ENCODE measurements around the gene ACCSL.

ACCSL gene

DNA sequence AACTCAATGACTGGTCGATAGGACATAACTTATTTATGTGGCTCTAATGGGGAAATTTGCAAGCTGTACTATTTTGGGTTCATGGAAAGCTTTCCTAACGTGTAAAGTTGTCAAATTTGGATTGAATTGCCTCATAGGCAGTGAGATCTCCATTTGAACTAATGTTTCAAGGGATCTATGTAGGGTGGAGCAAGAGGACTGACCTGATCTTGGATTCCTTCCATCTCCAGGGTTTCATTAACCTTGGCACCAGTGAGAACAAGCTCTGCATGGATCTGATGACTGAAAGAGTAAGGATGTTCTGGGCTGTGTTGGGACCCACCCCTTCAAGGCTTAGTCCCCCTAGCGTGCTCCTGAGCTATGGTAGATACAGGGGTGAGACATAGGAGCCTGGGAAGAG is 2.1 kb downstream of the ACCSL start:
- no peak for DNase-seq (ENCODE audit: extremely low read depth in 1 of 2, low read depth in 1 of 2)

DNA sequence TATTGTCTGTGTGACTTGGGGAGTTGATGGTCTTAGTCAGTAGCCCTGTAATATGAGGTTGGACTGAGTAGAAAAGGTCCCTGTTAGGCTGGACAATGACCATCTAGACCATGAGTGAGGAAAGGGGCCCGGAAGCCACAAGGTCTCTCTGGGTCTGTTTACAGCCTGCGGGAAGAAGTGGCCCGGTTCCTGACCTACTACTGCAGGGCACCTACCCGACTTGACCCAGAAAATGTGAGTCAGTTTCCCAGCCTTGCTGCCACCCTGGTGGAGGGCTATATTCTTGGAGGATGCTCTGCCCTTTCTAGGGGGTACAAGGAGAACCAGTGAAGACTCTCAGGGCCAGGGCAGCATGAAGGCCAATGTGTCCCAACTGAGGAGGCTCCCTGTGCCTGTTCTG is 3.4 kb downstream of the ACCSL start:
- no peak for DNase-seq (ENCODE audit: extremely low read depth in 1 of 2, low read depth in 1 of 2)

DNA sequence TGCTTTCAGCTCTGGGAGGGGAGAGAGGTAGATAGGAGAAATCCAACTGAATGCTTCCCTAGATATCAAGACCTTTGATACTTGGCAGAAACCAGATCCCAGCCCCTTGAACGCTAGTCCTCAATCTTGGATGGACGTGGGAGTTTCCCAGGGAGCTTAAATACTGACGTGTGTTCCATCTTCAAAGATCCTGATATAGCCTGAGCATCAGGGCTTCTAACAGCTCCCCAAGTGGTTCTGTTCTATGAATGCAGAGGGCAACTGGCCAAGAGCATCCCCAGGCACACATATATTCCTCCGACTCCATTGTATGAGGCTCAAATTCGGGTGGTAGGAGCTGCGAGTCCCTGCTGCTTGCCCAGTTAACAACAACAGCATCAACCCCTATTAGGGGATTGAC is 9.6 kb downstream of the ACCSL start:
- DNase-seq (ENCODE audit: extremely low read depth in 1 of 2, low read depth in 1 of 2), result no peak

DNA sequence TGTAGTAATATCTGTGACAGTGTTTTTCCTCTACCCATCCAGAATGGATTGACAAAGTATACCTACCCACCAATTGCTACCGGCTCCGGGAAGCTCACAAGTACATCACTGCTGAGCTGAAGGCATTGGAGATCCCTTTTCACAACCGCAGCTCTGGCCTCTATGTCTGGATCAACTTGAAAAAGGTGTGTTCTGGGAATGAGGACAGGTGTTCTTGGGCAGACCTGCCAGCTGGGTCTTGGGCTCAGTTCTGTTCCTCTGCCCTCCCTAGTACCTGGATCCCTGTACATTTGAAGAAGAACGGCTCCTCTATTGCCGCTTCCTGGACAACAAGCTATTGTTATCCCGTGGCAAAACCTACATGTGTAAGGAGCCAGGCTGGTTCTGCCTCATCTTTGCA is 10.5 kb downstream of the ACCSL start:
- DNase-seq (ENCODE audit: extremely low read depth in 1 of 2, low read depth in 1 of 2), result no peak

DNA sequence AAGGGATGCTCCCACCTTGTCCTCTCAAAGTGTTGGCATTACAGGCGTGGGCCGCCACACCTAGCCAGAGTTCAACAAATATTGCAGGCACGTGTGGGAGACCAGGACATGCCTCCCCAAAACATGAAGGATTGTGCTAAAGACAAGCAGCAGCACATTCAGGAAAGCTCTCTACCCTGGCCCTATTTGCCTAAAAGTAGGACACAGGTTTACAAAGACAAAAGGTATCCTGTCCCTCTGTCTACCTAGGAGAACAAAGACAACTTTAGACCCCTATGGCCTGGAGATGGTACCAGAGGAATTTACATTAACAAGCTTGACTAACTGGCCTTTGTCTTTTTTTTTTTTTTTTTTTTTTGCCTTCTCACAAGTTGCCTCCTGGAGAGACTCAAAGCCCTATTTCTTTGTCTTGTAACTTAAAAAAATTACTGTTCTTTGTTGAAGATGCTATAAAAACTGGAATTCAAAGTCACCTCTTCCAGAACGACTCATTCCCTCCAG is 17.4 kb downstream of the ACCSL start:
- no peak for DNase-seq (ENCODE audit: extremely low read depth in 1 of 2, low read depth in 1 of 2)

DNA sequence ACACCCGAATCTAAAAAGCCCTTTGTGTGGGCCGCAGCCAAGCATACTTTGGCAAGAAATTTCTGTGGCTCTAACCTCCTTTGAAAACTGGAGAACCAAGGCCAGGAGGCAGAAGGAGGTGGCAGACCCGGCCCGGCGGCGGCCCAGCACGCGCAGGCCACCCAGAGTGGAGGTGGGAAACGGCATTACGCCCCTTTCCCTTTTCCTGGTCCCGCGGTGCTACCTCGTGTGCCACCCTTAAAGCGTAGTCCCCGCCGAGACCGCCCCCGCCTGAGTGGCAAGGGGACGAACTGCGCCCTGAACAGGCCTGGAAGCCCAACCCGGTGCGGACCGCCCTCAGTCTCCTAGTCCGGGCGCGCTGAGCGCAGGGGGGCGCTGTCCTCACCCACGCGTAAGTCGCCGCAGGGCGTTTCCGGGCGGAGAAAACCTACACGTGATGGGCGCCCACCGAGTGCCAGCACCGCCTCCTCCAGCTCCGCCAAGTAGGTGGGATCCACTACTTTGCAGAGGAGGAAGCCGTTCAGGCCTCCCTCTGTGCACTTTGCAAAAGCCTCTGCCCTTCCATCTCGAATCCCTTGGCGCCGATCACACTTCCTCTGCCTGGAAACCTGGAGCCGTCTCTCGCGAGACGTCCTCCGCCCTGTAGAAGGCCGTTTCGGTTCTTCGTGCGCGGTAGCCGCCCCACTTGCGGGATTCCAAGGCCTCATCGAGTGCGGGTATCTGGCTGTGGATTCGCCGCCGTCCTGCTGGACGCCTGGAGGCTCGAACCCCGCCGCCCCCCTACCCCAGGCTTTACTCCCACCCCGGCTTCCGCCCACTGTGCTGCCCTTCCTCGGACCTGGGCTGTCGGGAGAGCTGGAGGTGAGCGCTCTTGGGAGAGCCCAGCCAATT is 18.3 kb downstream of the ACCSL start, which contains the start of gene ACCS:
Gene ACCS, plus strand, starts transcription at position 430 of the 891 bp plus-strand sequence. CDS start 1,358 bp downstream, outside the sequence.
- DNase-seq (ENCODE audit: extremely low read depth in 1 of 2, low read depth in 1 of 2), result peak; percentile 65 to 86

DNA sequence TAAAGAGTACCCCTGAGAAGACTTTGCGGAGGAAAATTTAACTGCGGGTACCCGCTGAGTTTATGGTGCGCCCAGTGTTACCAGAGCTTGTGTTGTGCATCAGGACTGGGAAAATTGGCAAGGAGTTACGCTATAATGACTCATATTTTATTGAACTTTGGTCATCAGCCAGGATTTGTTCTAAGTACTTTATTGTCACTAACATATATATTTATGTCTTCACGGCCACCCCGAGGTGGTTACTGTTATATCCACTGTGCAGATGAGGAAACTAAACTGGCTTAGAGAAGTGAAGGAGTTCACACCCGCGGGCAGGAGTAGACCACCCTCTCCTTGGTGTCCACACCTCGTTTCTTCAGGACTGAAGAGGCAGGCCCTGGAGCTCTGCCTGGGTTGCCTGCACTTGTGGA is 19.0 kb downstream of the ACCSL start:
- DNase-seq (ENCODE audit: extremely low read depth in 1 of 2, low read depth in 1 of 2), result no peak

DNA sequence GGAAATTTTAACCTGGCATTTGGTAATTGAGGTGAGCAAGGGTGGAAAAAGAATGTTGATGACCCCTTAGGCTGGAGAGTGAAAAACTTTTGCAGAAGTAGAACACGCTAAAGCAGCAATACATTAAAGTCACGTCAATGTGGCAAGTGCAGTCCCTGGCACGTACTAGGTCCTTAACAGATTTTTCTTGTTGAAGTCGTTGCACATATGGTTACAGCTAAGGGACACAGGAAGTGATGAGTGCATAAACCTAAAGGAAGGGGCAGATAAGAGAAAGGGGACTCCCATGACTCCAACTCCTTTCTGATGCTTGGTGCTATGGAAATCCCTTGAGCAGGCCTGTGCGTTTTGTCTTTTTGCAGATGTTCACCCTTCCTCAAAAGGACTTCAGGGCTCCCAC is 19.5 kb downstream of the ACCSL start:
- no peak for DNase-seq (ENCODE audit: extremely low read depth in 1 of 2, low read depth in 1 of 2)

DNA sequence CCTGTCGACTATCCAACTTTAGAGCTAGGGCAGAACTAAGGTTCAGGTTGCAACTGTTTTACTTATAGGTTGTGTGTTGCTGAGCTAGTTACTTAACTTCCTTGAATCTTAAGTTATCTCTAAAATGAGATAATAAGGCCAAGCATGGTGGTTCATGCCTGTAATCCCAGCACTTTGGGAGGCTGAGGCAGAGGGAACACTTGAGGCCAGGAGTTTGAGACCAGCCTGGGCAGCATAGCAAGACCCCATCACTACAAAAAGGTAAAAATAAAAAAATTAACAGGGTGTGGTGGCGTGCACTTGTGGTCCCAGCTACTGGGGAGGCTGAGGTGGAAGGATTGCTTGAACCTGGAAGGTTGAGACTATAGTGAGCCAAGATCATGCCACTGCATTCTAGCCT is 20.4 kb downstream of the ACCSL start:
- no peak for DNase-seq (ENCODE audit: extremely low read depth in 1 of 2, low read depth in 1 of 2)

DNA sequence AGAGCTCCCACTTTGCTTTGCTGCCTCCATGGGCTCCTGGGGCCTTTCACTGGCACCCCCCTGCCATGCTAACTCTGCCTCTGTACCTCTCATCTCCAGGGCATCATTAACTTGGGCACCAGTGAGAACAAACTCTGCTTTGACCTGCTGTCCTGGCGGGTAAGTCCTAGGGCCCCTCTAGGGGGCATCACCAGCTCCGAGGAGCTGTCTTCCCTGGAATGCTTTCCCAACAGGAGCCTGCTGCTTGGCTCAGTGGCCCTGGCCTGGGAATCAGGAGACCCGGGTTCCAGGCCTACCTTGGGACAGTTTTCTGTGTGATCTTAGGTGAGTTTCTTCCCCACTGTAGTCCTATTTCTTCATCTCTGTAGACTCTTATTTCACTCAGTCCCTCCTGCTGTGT is 23.4 kb downstream of the ACCSL start:
- DNase-seq (ENCODE audit: extremely low read depth in 1 of 2, low read depth in 1 of 2), result no peak

DNA sequence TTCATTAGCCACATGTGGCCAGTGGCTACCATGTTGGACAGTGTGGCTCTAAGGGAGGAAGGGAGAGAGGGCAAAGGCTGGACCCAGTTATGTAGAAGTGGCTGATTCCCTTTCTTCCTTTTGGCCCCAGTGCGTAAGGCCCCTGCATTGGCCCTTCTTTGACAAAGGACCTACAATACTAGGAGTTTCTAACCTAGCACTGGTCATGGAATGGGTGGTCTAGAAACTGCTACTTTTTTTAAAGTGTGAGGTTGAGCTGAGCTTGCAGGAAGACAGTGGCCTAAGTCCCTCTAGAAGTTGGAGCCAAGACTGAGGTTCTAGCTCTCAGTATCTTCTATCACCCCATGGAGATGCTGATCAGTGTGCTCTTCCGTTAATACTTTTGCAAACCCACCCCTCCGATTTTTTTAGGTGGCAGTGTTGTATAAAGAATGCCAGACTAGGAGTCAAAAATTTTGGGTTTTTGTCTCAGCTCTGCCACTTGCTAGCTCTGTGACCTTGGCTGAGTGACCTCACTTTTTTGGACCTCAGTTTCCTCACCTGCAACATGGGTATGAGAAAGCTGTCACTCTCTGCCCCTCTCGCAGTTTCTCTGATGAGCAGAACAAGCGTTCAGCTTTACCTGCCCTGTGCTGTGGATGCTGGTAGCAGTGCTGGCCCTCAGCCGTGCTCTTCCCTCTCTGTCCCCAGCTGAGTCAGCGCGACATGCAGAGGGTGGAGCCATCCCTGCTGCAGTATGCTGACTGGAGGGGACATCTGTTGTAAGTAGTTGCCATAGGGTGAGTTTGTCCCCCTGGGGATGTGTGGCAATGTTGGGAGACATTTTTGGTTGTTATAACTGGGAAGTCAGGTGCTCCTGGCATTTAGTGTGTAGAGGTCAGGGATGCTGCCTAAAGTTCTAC is 25.2 kb downstream of the ACCSL start:
- DNase-seq (ENCODE audit: extremely low read depth in 1 of 2, low read depth in 1 of 2), result no peak

DNA sequence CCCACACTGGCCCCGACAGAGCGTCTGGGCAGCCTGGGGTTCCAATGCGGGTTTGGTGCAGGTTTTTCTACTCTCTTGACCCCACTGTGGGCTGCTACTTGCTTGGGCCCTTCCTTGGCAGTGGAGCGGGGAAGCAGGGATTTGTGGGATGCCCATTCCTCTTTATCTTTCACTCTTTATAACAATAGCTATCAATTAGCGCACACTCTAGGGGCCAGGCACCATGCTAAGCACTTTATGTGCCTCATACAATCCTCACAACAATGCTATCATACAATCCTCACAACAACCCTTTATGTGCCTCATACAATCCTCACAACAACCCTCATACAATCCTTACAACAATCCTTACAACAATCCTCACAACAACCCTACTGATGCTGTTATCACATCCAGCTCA is 31.0 kb downstream of the ACCSL start:
- no peak for DNase-seq (ENCODE audit: extremely low read depth in 1 of 2, low read depth in 1 of 2)

DNA sequence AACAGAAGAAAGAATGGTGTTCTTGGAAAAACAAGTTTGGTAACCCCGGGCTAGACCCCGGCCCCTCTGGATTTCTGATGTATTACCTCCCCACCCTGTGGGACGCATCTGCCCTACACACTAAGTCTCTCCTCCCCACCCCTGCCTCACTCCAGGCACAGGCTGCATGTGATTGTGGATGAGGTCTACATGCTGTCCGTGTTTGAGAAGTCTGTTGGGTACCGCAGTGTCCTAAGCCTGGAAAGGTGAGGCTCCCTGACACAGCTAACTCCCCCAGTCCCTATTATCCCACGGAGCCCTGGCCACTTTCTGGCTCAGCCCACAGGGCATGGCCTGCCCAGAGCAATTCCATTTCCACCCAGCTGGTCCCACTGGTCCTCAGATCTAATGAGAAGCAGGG is 31.6 kb downstream of the ACCSL start:
- no peak for DNase-seq (ENCODE audit: extremely low read depth in 1 of 2, low read depth in 1 of 2)

DNA sequence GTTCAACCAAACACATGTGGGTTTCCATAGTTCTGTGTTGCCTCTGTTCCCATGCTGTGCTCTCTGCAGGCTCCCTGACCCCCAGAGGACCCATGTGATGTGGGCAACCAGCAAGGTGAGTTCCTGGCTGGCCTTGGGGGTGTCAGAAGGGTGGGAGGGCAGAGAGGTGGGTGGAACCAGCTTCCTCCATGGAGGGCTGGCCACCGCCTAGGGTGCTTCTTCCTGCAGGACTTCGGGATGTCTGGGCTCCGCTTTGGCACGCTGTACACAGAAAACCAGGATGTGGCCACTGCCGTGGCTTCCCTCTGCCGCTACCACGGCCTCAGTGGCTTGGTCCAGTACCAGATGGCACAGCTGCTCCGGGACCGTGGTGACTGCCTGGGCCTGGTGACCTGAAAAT is 33.2 kb downstream of the ACCSL start:
- DNase-seq (ENCODE audit: extremely low read depth in 1 of 2, low read depth in 1 of 2), result no peak

DNA sequence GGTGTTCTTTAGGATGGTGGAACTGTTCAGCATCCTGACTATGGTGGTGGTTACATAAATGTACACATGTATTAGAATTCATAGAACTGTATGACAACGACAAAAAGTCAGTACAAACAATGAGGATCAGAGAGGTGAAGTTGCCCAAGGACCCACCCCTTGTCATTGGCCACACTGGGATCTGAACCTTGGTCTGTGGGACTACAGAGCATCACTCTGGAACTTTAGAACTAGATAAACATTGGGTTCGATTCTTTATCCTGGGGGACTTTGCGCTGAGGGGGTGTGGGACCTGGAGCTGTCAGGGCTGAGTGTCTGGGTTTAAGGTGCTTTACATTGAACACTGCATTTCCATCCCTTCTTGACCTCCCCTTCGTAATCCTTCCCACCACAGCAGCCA is 34.9 kb downstream of the ACCSL start:
- DNase-seq (ENCODE audit: extremely low read depth in 1 of 2, low read depth in 1 of 2), result no peak

DNA sequence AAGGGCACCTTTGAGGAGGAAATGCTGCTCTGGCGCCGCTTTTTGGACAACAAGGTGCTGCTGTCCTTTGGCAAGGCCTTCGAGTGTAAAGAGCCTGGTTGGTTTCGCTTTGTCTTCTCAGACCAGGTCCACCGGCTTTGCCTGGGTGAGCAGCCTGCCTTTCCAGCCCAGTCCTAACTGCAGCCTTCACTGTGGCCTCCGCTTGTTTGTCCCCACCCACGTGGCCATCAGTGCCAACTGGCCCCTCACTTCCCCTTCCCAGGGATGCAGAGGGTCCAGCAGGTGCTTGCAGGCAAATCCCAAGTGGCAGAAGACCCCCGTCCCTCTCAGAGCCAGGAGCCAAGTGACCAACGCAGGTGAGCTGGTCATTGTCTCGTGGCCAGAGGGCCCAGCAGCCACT is 35.7 kb downstream of the ACCSL start:
- no peak for DNase-seq (ENCODE audit: extremely low read depth in 1 of 2, low read depth in 1 of 2)

DNA sequence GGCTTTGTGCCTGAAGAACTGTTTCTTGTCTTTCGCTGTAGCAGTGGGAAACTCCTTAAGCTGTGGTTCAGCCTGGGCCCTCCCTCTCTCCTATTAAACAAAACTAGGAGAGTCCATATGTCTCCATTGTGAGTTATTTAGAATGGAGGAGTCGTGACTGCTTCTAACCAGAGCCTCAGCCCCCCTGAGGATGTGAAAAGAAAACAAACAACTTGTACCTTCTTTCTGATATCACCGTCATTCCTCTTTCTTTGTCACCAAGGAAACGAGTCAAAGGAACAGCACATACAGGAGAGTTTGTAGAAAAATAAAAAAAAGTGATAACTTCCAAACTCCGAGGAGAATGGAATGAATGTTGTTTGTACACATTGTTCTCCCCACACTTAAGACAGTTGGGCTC is 36.1 kb downstream of the ACCSL start:
- DNase-seq (ENCODE audit: extremely low read depth in 1 of 2, low read depth in 1 of 2), result no peak

DNA sequence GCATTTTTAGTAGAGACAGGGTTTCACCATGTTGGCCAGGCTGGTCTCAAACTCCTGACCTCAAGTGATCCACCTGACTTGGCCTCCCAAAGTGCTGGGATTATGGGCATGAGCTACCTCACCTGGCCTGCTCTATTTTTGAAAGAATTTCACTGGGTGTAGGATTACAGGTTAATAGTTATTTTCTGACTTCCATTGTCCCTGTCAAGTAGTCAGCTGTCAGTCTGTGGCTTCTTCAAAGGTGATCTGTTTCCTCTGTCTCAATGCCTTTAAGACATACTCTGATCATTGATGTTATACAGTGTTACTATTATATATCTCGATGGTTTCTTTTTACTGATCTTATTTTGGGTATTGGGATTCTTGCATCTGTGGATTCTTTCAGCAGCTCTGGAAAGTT is 37.5 kb downstream of the ACCSL start:
- DNase-seq (ENCODE audit: extremely low read depth in 1 of 2, low read depth in 1 of 2), result no peak

DNA sequence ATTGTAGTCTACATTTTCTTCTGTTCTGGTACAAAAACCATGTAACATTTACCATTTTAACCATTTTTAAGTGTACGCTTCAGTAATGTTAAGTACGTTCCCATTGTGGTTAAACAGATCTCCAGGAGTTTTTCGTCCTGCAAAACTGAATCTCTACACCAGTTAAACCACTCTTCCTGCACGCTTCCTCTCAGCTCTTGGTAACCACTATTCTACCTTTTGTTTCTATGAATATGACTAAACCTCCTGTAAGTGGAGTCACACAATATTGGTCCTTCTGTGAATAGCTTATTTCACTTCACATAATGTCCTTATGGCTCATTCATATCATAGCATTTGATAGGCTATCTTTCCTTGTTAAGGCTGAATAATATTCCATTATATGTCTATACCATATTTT is 40.6 kb downstream of the ACCSL start:
- DNase-seq (ENCODE audit: extremely low read depth in 1 of 2, low read depth in 1 of 2), result no peak

DNA sequence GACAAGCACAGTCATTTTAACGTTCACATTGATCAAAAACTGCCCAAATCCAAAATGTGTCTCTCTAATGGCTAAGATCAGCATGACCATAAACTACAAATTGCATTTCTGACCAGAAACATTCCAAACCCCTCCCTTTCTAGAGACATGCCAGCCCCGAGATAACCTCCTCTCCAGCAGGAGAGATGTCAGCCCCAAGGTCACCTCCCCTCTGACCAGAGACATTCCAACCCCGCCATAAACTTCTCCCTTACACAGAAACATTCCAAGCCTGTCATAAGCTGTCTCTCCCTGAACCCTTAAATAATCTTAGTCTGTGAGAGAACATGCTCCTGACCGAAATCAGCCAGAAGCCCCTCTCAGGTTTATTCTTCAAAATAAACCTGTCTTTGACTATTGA is 41.1 kb downstream of the ACCSL start:
- no peak for DNase-seq (ENCODE audit: extremely low read depth in 1 of 2, low read depth in 1 of 2)

DNA sequence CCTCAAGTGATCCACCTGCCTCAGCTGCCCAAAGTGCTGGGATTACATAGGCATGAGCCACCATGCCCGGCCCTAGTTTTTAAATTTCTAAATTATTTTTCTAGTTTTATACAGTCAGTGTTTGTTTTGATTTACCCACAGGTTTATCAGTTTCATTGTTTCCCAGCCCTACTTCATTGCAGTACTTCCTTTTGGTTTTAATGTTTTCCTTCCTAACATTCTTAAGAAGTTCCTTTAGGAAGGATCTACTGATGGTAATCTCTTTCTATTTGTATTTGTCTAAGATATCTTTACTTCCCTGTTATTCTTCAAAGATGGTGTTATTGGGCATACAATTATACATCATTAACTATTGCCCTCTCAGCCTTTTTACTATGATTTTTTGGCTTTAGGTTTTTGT is 42.8 kb downstream of the ACCSL start:
- DNase-seq (ENCODE audit: extremely low read depth in 1 of 2, low read depth in 1 of 2), result no peak
